ENCODE results near the gene FCHSD2. TPM values are rescaled to one million over a fixed set of nuclear protein-coding genes. Genes with fewer than 3 reads are reported as not detected.

FCHSD2 gene
- total RNA-seq, 4 donors from 2014 or later, result 17.0 to 40.0 (median 27.0) TPM

DNA sequence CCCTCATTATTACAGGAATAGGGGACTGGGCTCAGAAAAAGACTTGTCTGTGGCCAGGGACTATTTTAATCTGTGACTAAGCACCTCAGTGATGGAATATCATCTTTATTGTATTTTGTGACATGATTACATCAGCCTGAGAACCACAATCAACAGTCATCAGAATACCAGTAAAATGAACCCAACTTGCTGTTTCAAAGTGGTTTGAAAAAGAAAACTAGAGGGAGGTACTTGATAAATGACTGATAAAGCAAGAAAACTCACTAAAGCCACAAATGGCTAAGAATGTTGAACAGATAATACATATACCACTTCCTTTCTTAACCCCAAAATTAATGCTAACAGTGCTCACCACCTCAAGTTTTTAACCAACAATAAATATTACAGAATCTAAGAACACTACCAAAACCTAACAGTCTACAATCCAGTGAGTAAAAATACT, 172.2 kb downstream of the FCHSD2 start:
- Histone ChIP-seq H3K4me1 (no peaks in the 10 kb centered on the region), H3K4me3 (no peak overlapping the region), H3K36me3 (peaks cover 0 to 5% of the 10 kb centered on the region in 2 donors), H3K27me3 (no peaks in the 10 kb centered on the region), H3K9me3 (no peaks in the 10 kb centered on the region), H3K27ac (no peak overlapping the region)
- no peak for ATAC-seq
- TF ChIP-seq CTCF (IDR thresholded peaks at IDR 0.05), result no peak
- no peak for TF ChIP-seq EP300 (IDR thresholded peaks at IDR 0.05)
- TF ChIP-seq POLR2AphosphoS5 (IDR thresholded peaks at IDR 0.05), result no peak
- no peak for TF ChIP-seq POLR2A (IDR thresholded peaks at IDR 0.05)

- Histone ChIP-seq H3K27me3 (no peaks in the 10 kb centered on the region), H3K36me3 (peaks cover 0 to 5% of the 10 kb centered on the region in 2 donors), H3K4me3 (no peak overlapping the region), H3K9me3 (no peaks in the 10 kb centered on the region), H3K4me1 (no peaks in the 10 kb centered on the region), H3K27ac (no peak overlapping the region)
- TF ChIP-seq EP300 (IDR thresholded peaks at IDR 0.05) (no peak), POLR2AphosphoS5 (IDR thresholded peaks at IDR 0.05) (no peak), CTCF (IDR thresholded peaks at IDR 0.05) (no peak), POLR2A (IDR thresholded peaks at IDR 0.05) (no peak)
- no peak for ATAC-seq
Measured at GRCh38 chr11:72968390-72968789, 173.7 kb downstream of the FCHSD2 start.

GRCh38 chr11:72965672-72966071, 176.4 kb downstream of the FCHSD2 start:
- Histone ChIP-seq H3K27ac (no peak overlapping the region), H3K27me3 (no peaks in the 10 kb centered on the region), H3K4me3 (no peak overlapping the region), H3K4me1 (no peaks in the 10 kb centered on the region), H3K9me3 (no peaks in the 10 kb centered on the region), H3K36me3 (peaks cover 0 to 5% of the 10 kb centered on the region in 2 donors)
- TF ChIP-seq POLR2A (IDR thresholded peaks at IDR 0.05) (no peak), EP300 (IDR thresholded peaks at IDR 0.05) (no peak), CTCF (IDR thresholded peaks at IDR 0.05) (no peak), POLR2AphosphoS5 (IDR thresholded peaks at IDR 0.05) (no peak)
- WGBS, 2 donors (ENCODE audit: low coverage in 1 of 2), result 88 to 94% methylated on average over 1 of the region's 1 CpG
- no peak for ATAC-seq

GRCh38 chr11:72962717-72963116, 179.4 kb downstream of the FCHSD2 start:
- ATAC-seq, result no peak
- TF ChIP-seq POLR2AphosphoS5 (IDR thresholded peaks at IDR 0.05) (no peak), CTCF (IDR thresholded peaks at IDR 0.05) (no peak), EP300 (IDR thresholded peaks at IDR 0.05) (no peak)

GRCh38 chr11:72962084-72962483, 180.0 kb downstream of the FCHSD2 start:
- Histone ChIP-seq H3K27me3 (no peaks in the 10 kb centered on the region), H3K9me3 (no peaks in the 10 kb centered on the region), H3K36me3 (peaks cover 0 to 11% of the 10 kb centered on the region in 2 donors), H3K27ac (no peak overlapping the region), H3K4me3 (no peak overlapping the region), H3K4me1 (no peaks in the 10 kb centered on the region)
- no peak for ATAC-seq
- WGBS, 2 donors (ENCODE audit: low coverage in 1 of 2), result 78 to 87% methylated on average over 3 to 4 of the region's 4 CpGs
- TF ChIP-seq EP300 (IDR thresholded peaks at IDR 0.05) (no peak), CTCF (IDR thresholded peaks at IDR 0.05) (no peak), POLR2A (IDR thresholded peaks at IDR 0.05) (no peak), POLR2AphosphoS5 (IDR thresholded peaks at IDR 0.05) (no peak)

More at GRCh38 chr11:72962717-72963116, 179.4 kb downstream of the FCHSD2 start:
- no peak overlapping the region for H3K27ac ChIP-seq
- H3K27me3 ChIP-seq, result no peaks in the 10 kb centered on the region
- no peaks in the 10 kb centered on the region for H3K9me3 ChIP-seq
- no peak overlapping the region for H3K4me3 ChIP-seq
- peaks cover 0 to 11% of the 10 kb centered on the region in 2 donors for H3K36me3 ChIP-seq
- no peaks in the 10 kb centered on the region for H3K4me1 ChIP-seq

Data from gastroesophageal sphincter (tissue), 4 donors.